Measurements from ENCODE around the gene BMI1.

DNA sequence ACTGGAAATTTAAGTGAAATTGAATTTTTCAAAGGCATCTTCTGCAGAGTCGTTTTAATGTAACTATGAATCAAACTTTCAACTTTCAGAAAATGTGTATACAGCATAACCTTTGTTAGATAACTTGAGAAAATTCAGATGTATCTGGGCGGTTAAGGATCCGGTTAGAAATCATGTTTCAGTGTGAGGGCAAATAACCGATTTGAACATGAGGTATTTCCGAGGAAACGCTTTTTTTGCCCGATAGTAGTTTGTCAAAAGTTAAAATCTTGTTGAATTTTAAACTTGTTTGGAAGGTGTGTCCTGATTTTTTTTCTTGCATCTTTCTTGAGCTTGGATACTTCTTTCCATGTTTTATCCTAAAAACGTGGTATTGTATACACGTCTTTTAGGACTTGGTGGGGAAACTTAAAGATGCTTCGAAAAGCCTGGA lies 1.3 kb upstream of the BMI1 start:
- TF ChIP-seq, protein P1, sequence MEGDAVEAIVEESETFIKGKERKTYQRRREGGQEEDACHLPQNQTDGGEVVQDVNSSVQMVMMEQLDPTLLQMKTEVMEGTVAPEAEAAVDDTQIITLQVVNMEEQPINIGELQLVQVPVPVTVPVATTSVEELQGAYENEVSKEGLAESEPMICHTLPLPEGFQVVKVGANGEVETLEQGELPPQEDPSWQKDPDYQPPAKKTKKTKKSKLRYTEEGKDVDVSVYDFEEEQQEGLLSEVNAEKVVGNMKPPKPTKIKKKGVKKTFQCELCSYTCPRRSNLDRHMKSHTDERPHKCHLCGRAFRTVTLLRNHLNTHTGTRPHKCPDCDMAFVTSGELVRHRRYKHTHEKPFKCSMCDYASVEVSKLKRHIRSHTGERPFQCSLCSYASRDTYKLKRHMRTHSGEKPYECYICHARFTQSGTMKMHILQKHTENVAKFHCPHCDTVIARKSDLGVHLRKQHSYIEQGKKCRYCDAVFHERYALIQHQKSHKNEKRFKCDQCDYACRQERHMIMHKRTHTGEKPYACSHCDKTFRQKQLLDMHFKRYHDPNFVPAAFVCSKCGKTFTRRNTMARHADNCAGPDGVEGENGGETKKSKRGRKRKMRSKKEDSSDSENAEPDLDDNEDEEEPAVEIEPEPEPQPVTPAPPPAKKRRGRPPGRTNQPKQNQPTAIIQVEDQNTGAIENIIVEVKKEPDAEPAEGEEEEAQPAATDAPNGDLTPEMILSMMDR (IDR thresholded peaks at IDR 0.05), result no peak
- no peak for TF ChIP-seq ZFX (IDR thresholded peaks at IDR 0.05; ENCODE audit: borderline replicate concordance)
